ENCODE data around the gene COMMD1.

DNA sequence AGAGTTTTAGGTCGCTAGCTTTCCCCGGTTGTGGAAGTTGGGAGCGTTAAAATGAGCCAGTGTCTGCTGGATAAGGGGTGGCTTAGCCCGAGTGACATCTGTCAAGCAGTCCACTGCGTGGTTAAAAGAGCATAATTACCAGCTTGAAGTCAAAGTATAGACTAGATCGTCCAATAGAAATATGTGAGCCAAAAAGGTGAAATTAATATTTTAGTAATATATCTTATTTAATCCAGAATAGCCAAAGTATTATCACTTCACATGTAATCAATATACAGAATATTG, 654 bp downstream of the COMMD1 start:
- TF ChIP-seq, protein P1, sequence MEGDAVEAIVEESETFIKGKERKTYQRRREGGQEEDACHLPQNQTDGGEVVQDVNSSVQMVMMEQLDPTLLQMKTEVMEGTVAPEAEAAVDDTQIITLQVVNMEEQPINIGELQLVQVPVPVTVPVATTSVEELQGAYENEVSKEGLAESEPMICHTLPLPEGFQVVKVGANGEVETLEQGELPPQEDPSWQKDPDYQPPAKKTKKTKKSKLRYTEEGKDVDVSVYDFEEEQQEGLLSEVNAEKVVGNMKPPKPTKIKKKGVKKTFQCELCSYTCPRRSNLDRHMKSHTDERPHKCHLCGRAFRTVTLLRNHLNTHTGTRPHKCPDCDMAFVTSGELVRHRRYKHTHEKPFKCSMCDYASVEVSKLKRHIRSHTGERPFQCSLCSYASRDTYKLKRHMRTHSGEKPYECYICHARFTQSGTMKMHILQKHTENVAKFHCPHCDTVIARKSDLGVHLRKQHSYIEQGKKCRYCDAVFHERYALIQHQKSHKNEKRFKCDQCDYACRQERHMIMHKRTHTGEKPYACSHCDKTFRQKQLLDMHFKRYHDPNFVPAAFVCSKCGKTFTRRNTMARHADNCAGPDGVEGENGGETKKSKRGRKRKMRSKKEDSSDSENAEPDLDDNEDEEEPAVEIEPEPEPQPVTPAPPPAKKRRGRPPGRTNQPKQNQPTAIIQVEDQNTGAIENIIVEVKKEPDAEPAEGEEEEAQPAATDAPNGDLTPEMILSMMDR (optimal IDR thresholded peaks at IDR 0.05 in 1 of 3, IDR thresholded peaks at IDR 0.05 in 1 of 3, conservative IDR thresholded peaks at IDR 0.05 in 1 of 3; ENCODE audit: extremely low read depth in 1 of 3, insufficient read depth in 2 of 3, low read length in 3 of 3), result no peak
- TF ChIP-seq EZH2 (IDR thresholded peaks at IDR 0.05; ENCODE audit: low read length), result no peak
